GM18909 (cell line): Measurements from ENCODE around the gene CCND2.
"Not testable (repeated sequence)": the region's sequence is repeated elsewhere in the genome, so short reads cannot be mapped to it uniquely, and the experiment has no call there.

Experiments used
- ATAC-seq: cut with Tn5 transposase; IDR thresholded peaks from one replicate; pipeline ENCODE4 v1.9.1; 2021; ENCODE audit warnings: mild to moderate bottlenecking; ENCODE audit not compliant: unreplicated experiment, poor library complexity

The CCND2 gene

GRCh38 chr12:4273652-4274395 is at the start of gene CCND2:
Gene CCND2 (plus strand): TSS chr12:4273762. CDS start chr12:4274041, 279 bp downstream.
- peak; percentile 22 for ATAC-seq

- ATAC-seq: no peak
These were observed 49.2 kb upstream of the CCND2 start for GRCh38 chr12:4224206-4224889.

GRCh38 chr12:4225571-4225970 is 48.0 kb upstream of the CCND2 start:
- ATAC-seq: no peak

GRCh38 chr12:4227046-4227445 is 46.5 kb upstream of the CCND2 start:
- no peak for ATAC-seq

- ATAC-seq: no peak
These were observed 45.4 kb upstream of the CCND2 start for GRCh38 chr12:4228122-4228580.

GRCh38 chr12:4230526-4230925 is 43.0 kb upstream of the CCND2 start:
- no peak for ATAC-seq

GRCh38 chr12:4238577-4238976 is 35.0 kb upstream of the CCND2 start:
- ATAC-seq: no peak

GRCh38 chr12:4239746-4240145 is 33.8 kb upstream of the CCND2 start:
- no peak for ATAC-seq

- ATAC-seq: no peak
These were observed 33.3 kb upstream of the CCND2 start for GRCh38 chr12:4240161-4240783.

- ATAC-seq: no peak
These were observed 32.6 kb upstream of the CCND2 start for GRCh38 chr12:4240981-4241380.

- ATAC-seq: no peak
These were observed 32.0 kb upstream of the CCND2 start for GRCh38 chr12:4241592-4241991.

- no peak for ATAC-seq
These were observed 31.0 kb upstream of the CCND2 start for GRCh38 chr12:4242595-4242994.

- ATAC-seq: no peak
These were observed 30.5 kb upstream of the CCND2 start for GRCh38 chr12:4243091-4243490.

- not testable (repeated sequence) for ATAC-seq
These were observed 30.0 kb upstream of the CCND2 start for GRCh38 chr12:4243491-4244100.

- no peak for ATAC-seq
These were observed 28.7 kb upstream of the CCND2 start for GRCh38 chr12:4244868-4245267.

- no peak for ATAC-seq
These were observed 28.1 kb upstream of the CCND2 start for GRCh38 chr12:4245446-4245845.

GRCh38 chr12:4246116-4246515 is 27.4 kb upstream of the CCND2 start:
- ATAC-seq: no peak

GRCh38 chr12:4250691-4251090 is 22.9 kb upstream of the CCND2 start:
- ATAC-seq: no peak

- ATAC-seq: no peak
These were observed 22.2 kb upstream of the CCND2 start for GRCh38 chr12:4251216-4251891.

GRCh38 chr12:4251967-4252366 is 21.6 kb upstream of the CCND2 start:
- ATAC-seq: no peak
